Transverse colon (tissue), 4 donors: Measurements from ENCODE around the gene IPPK. TPM values are rescaled to one million over a fixed set of nuclear protein-coding genes. Genes with fewer than 3 reads are reported as not detected.

ENCODE experiments used
- DNase-seq: peaks from one replicate; pipeline ENCODE4 v3.0.0-alpha.2; 2019
- H3K27ac ChIP-seq, 4 donors: fragments of 200-600 bp; sonication (generic); 2 replicates each; pipeline ENCODE4 v1.5.1; 2016 to 2018; ENCODE audit warnings: inconsistent platforms in 4 of 4
- H3K27me3 ChIP-seq: fragments of 200-600 bp; sonication (generic); 2 replicates; pipeline ENCODE4 v1.5.1; 2017; ENCODE audit warnings: inconsistent platforms
- H3K36me3 ChIP-seq, 4 donors: fragments of 200-600 bp; sonication (generic); 2 replicates each; pipeline ENCODE4 v1.5.1; 2017 to 2019; ENCODE audit warnings: inconsistent platforms in 4 of 4
- H3K4me1 ChIP-seq, 4 donors: fragments of 200-600 bp; sonication (generic); 2 replicates each; pipeline ENCODE4 v1.5.1; 2017 to 2020; ENCODE audit warnings: inconsistent platforms in 4 of 4
- H3K4me3 ChIP-seq, 4 donors: fragments of 200-600 bp; sonication (generic); 1 replicate in 1 of 4; 2 replicates in 3 of 4; pipeline versions ENCODE4 v1.5.1 to v1.6.1; 2017 to 2019; ENCODE audit warnings: inconsistent platforms in 4 of 4
- H3K9me3 ChIP-seq, 2 donors: fragments of 200-600 bp; sonication (generic); 2 replicates each; pipeline ENCODE4 v1.5.1; 2017 to 2019; ENCODE audit warnings: inconsistent platforms in 2 of 2
- CTCF ChIP-seq, 5 experiments: fragments of 200-600 bp in 3 of 5; fragments of 450-650 bp in 2 of 5; sonication (generic) in 3 of 5; IDR thresholded peaks; 1 replicate in 2 of 5; 2 replicates in 3 of 5; pipeline ENCODE4 v1.5.1; 2016 to 2017; ENCODE audit warnings: antibody characterized with exemption in 5 of 5, inconsistent platforms in 3 of 5, mild to moderate bottlenecking in 2 of 5, moderate library complexity in 1 of 5
- EP300 ChIP-seq: sonication (generic); formaldehyde crosslinking; IDR thresholded peaks from one replicate; pipeline ENCODE4 v1.6.1; 2017; ENCODE audit warnings: antibody characterized with exemption, low read depth
- POLR2A ChIP-seq: fragments of 450-650 bp; IDR thresholded peaks from one replicate; pipeline ENCODE4 v1.6.1; 2016; ENCODE audit warnings: antibody characterized with exemption, mild to moderate bottlenecking, moderate library complexity
- POLR2AphosphoS5 ChIP-seq, 3 donors: sonication (generic); formaldehyde crosslinking; IDR thresholded peaks; one replicate each; pipeline ENCODE4 v1.6.1; 2016; ENCODE audit warnings: antibody characterized with exemption in 3 of 3
- WGBS, 2 donors: methylation state at CpG; one replicate each; pipeline ENCODE4 v1.1.5; 2018; ENCODE audit warnings: low coverage in 1 of 2; 5-methylcytosine and 5-hydroxymethylcytosine counted together
- in situ Hi-C, 4 donors: fragments of 200-750 bp; cut with MboI; loops; one replicate each; pipeline versions ENCODE4 v1.15.0 to v1.15.1; 2017; ENCODE audit warnings: low sequenced_read_pairs in 3 of 4, low pct_ligation_motif_present in 1 of 4, low pct_unique_long_range_greater_than_20kb in 1 of 4
- intact Hi-C: fragments of 100-400 bp; cut with DNase I; formaldehyde crosslinking; loops from one replicate; pipeline ENCODE4 v1.15.1; 2023; ENCODE audit warnings: low total_unique reads
- total RNA-seq, 4 donors: library from RNA; depleted of rRNA; stranded (reverse); fragments of >200 nt; gene quantifications; one replicate each; pipeline ENCODE4 v1.1.0, GENCODE V29; 2016

Gene IPPK
- total RNA-seq, 4 donors from 2014 or later, result 6.2 to 12.2 (median 10.1) TPM

- H3K27me3 ChIP-seq, result no peaks in the 10 kb centered on the region
- peaks cover 0 to 31% (median 17%) of the 10 kb centered on the region in 4 donors for H3K4me1 ChIP-seq
- WGBS, 2 donors, result 86 to 92% methylated on average over 3 to 5 of the region's 5 CpGs
- H3K4me3 ChIP-seq, result no peak overlapping the region
- intact Hi-C loops (no loop called here), in situ Hi-C loops (no loop called here)
- DNase-seq, result no peak
- no peaks in the 10 kb centered on the region for H3K9me3 ChIP-seq
- no peaks in the 10 kb centered on the region for H3K36me3 ChIP-seq
- TF ChIP-seq POLR2A, result no peak
- TF ChIP-seq POLR2AphosphoS5 (IDR thresholded peaks at IDR 0.05), result no peak
- no peak for TF ChIP-seq CTCF (IDR thresholded peaks at IDR 0.05)
- no peak for TF ChIP-seq EP300
- H3K27ac ChIP-seq, result no peak overlapping the region
Observed at GRCh38 chr9:92603990-92604389, 65.9 kb downstream of the IPPK start.

GRCh38 chr9:92603100-92603499 lies 66.8 kb downstream of the IPPK start:
- H3K27me3 ChIP-seq, result no peaks in the 10 kb centered on the region
- TF ChIP-seq EP300, result no peak
- no peak for TF ChIP-seq POLR2A
- no peak for TF ChIP-seq POLR2AphosphoS5 (IDR thresholded peaks at IDR 0.05)
- no peak for TF ChIP-seq CTCF (IDR thresholded peaks at IDR 0.05)
- intact Hi-C loops, result no loop called here

GRCh38 chr9:92602413-92602812 lies 67.5 kb downstream of the IPPK start:
- Histone ChIP-seq H3K27me3 (no peaks in the 10 kb centered on the region), H3K9me3 (no peaks in the 10 kb centered on the region), H3K4me3 (no peak overlapping the region), H3K4me1 (peaks cover 0 to 19% (median 10%) of the 10 kb centered on the region in 4 donors), H3K27ac (peak overlapping the region in 1 of 4 donors; percentile 59), H3K36me3 (no peaks in the 10 kb centered on the region)
- TF ChIP-seq POLR2AphosphoS5 (IDR thresholded peaks at IDR 0.05) (no peak), CTCF (IDR thresholded peaks at IDR 0.05) (no peak), EP300 (no peak), POLR2A (no peak)
- whole genome bisulfite sequencing, 2 donors, result 92 to 93% methylated on average over 7 to 9 of the region's 10 CpGs
- DNase-seq, result no peak
- in situ Hi-C loops, result no loop called here
- intact Hi-C loops, result no loop called here

More at GRCh38 chr9:92603100-92603499, 66.8 kb downstream of the IPPK start:
- peaks cover 0 to 25% (median 13%) of the 10 kb centered on the region in 4 donors for H3K4me1 ChIP-seq
- H3K36me3 ChIP-seq, result no peaks in the 10 kb centered on the region
- no peaks in the 10 kb centered on the region for H3K9me3 ChIP-seq
- no peak for DNase-seq
- no peak overlapping the region for H3K27ac ChIP-seq
- WGBS, 2 donors, result 86% methylated on average over 5 of the region's 5 CpGs; no CpG with 5 or more reads in 1 of the 2 donors
- in situ Hi-C loops, result no loop called here
- H3K4me3 ChIP-seq, result no peak overlapping the region

- intact Hi-C loops, result no loop called here
- no peak for DNase-seq
- peak overlapping the region; percentile 36 to 68 (median 56) for H3K27ac ChIP-seq
- H3K4me1 ChIP-seq, result peaks cover 0 to 19% (median 9%) of the 10 kb centered on the region in 4 donors
- H3K36me3 ChIP-seq, result no peaks in the 10 kb centered on the region
- H3K9me3 ChIP-seq, result no peaks in the 10 kb centered on the region
- TF ChIP-seq CTCF (IDR thresholded peaks at IDR 0.05) (no peak), EP300 (no peak), POLR2AphosphoS5 (IDR thresholded peaks at IDR 0.05) (no peak), POLR2A (no peak)
- no peaks in the 10 kb centered on the region for H3K27me3 ChIP-seq
- H3K4me3 ChIP-seq, result no peak overlapping the region
- in situ Hi-C loops, result no loop called here
- WGBS, 2 donors, result 87 to 89% methylated on average over 4 to 12 of the region's 12 CpGs
Observed at GRCh38 chr9:92601451-92601850, 68.5 kb downstream of the IPPK start.
